Measurements from ENCODE around the gene POFUT2. TPM values are rescaled to one million over a fixed set of nuclear protein-coding genes. Genes with fewer than 3 reads are reported as not detected.
A peak's percentile ranks its signal among the peaks of the same experiment; 100 is the strongest.

The POFUT2 gene
- total and polyA plus RNA-seq, 3 experiments from 2014 or later, result 4.9 to 14.5 (median 13.5) TPM

- Mint-ChIP-seq H3K4me3 (no peak overlapping the region), H3K27ac (no peak overlapping the region), H3K27me3 (peaks cover 1 to 3% of the 10 kb centered on the region in 2 donors), H3K36me3 (no peaks in the 10 kb centered on the region), H3K9me3 (no peaks in the 10 kb centered on the region), H3K4me1 (no peaks in the 10 kb centered on the region)
- CTCF ChIA-PET, result no interaction called here
- Histone ChIP-seq H3K4me1 (ENCODE audit: insufficient read depth, low read length) (no peaks in the 10 kb centered on the region), H3K27me3 (ENCODE audit: insufficient read depth, low read length, poor library complexity, severe bottlenecking) (no peaks in the 10 kb centered on the region), H3K9me3 (ENCODE audit: low read length) (no peaks in the 10 kb centered on the region), H3K27ac (ENCODE audit: low read depth, low read length) (no peak overlapping the region), H3K36me3 (ENCODE audit: insufficient read depth, low read length) (no peaks in the 10 kb centered on the region), H3K4me3 (ENCODE audit: low read length) (no peak overlapping the region)
- POLR2A ChIA-PET, result no interaction called here
- DNase-seq, result peak in 1 of 5 donors; percentile 17
Observed at GRCh38 chr21:45333583-45334121, 46.0 kb upstream of the POFUT2 start.

GRCh38 chr21:45332981-45333582 lies 45.4 kb upstream of the POFUT2 start:
- H3K36me3 ChIP-seq (ENCODE audit: insufficient read depth, low read length), result no peaks in the 10 kb centered on the region
- peak in 1 of 5 donors; percentile 41 for DNase-seq
- H3K4me1 ChIP-seq (ENCODE audit: insufficient read depth, low read length), result no peaks in the 10 kb centered on the region
- H3K27me3 Mint-ChIP-seq, result peaks cover 1 to 3% of the 10 kb centered on the region in 2 donors
- no peak overlapping the region for H3K4me3 Mint-ChIP-seq
- H3K4me1 Mint-ChIP-seq, result no peaks in the 10 kb centered on the region
- H3K9me3 Mint-ChIP-seq, result no peaks in the 10 kb centered on the region
- H3K27ac ChIP-seq (ENCODE audit: low read depth, low read length), result no peak overlapping the region
- CTCF ChIA-PET, result no interaction called here
- H3K27ac Mint-ChIP-seq, result no peak overlapping the region
- H3K27me3 ChIP-seq (ENCODE audit: insufficient read depth, low read length, poor library complexity, severe bottlenecking), result no peaks in the 10 kb centered on the region
- H3K9me3 ChIP-seq (ENCODE audit: low read length), result no peaks in the 10 kb centered on the region
- POLR2A ChIA-PET, result no interaction called here
- no peak overlapping the region for H3K4me3 ChIP-seq (ENCODE audit: low read length)
- H3K36me3 Mint-ChIP-seq, result no peaks in the 10 kb centered on the region

- no peak overlapping the region for H3K4me3 Mint-ChIP-seq
Observed at GRCh38 chr21:45332415-45332814, 44.7 kb upstream of the POFUT2 start.

GRCh38 chr21:45331531-45332147 lies 43.9 kb upstream of the POFUT2 start:
- ChIA-PET POLR2A (no interaction called here), CTCF (no interaction called here)
- H3K27me3 ChIP-seq (ENCODE audit: insufficient read depth, low read length, poor library complexity, severe bottlenecking), result no peaks in the 10 kb centered on the region
- peak in 1 of 5 donors; percentile 34 for DNase-seq
- H3K9me3 ChIP-seq (ENCODE audit: low read length), result no peaks in the 10 kb centered on the region
- peaks cover 1 to 10% of the 10 kb centered on the region in 2 donors for H3K27me3 Mint-ChIP-seq
- H3K36me3 ChIP-seq (ENCODE audit: insufficient read depth, low read length), result no peaks in the 10 kb centered on the region
- H3K36me3 Mint-ChIP-seq, result no peaks in the 10 kb centered on the region
- no peaks in the 10 kb centered on the region for H3K4me1 Mint-ChIP-seq
- no peak overlapping the region for H3K4me3 ChIP-seq (ENCODE audit: low read length)
- no peak overlapping the region for H3K4me3 Mint-ChIP-seq
- no peaks in the 10 kb centered on the region for H3K4me1 ChIP-seq (ENCODE audit: insufficient read depth, low read length)
- H3K27ac ChIP-seq (ENCODE audit: low read depth, low read length), result no peak overlapping the region
- no peaks in the 10 kb centered on the region for H3K9me3 Mint-ChIP-seq
- no peak overlapping the region for H3K27ac Mint-ChIP-seq

More at GRCh38 chr21:45332415-45332814, 44.7 kb upstream of the POFUT2 start:
- Histone ChIP-seq H3K4me3 (ENCODE audit: low read length) (no peak overlapping the region), H3K4me1 (ENCODE audit: insufficient read depth, low read length) (no peaks in the 10 kb centered on the region), H3K9me3 (ENCODE audit: low read length) (no peaks in the 10 kb centered on the region), H3K27me3 (ENCODE audit: insufficient read depth, low read length, poor library complexity, severe bottlenecking) (no peaks in the 10 kb centered on the region), H3K27ac (ENCODE audit: low read depth, low read length) (no peak overlapping the region), H3K36me3 (ENCODE audit: insufficient read depth, low read length) (no peaks in the 10 kb centered on the region)
- H3K27ac Mint-ChIP-seq, result peak overlapping the region in 1 of 8 donors; percentile 14
- H3K9me3 Mint-ChIP-seq, result no peaks in the 10 kb centered on the region
- peaks cover 1 to 3% of the 10 kb centered on the region in 2 donors for H3K27me3 Mint-ChIP-seq
- ChIA-PET POLR2A (no interaction called here), CTCF (no interaction called here)
- no peaks in the 10 kb centered on the region for H3K4me1 Mint-ChIP-seq
- no peak for DNase-seq
- H3K36me3 Mint-ChIP-seq, result no peaks in the 10 kb centered on the region

- H3K9me3 Mint-ChIP-seq, result no peaks in the 10 kb centered on the region
- Histone ChIP-seq H3K36me3 (ENCODE audit: insufficient read depth, low read length) (no peaks in the 10 kb centered on the region), H3K27ac (ENCODE audit: low read depth, low read length) (no peak overlapping the region), H3K4me1 (ENCODE audit: insufficient read depth, low read length) (no peaks in the 10 kb centered on the region), H3K27me3 (ENCODE audit: insufficient read depth, low read length, poor library complexity, severe bottlenecking) (no peaks in the 10 kb centered on the region), H3K4me3 (ENCODE audit: low read length) (no peak overlapping the region), H3K9me3 (ENCODE audit: low read length) (no peaks in the 10 kb centered on the region)
- ChIA-PET POLR2A (no interaction called here), CTCF (no interaction called here)
- H3K36me3 Mint-ChIP-seq, result no peaks in the 10 kb centered on the region
- peaks cover 2 to 7% of the 10 kb centered on the region in 2 donors for H3K27me3 Mint-ChIP-seq
- H3K4me1 Mint-ChIP-seq, result no peaks in the 10 kb centered on the region
- H3K4me3 Mint-ChIP-seq, result no peak overlapping the region
- no peak overlapping the region for H3K27ac Mint-ChIP-seq
- no peak for DNase-seq
Observed at GRCh38 chr21:45330851-45331261, 43.2 kb upstream of the POFUT2 start.

GRCh38 chr21:45330075-45330781 lies 42.5 kb upstream of the POFUT2 start:
- peaks cover 4 to 7% of the 10 kb centered on the region in 2 donors for H3K27me3 Mint-ChIP-seq
- CTCF ChIA-PET, result no interaction called here

GRCh38 chr21:45329261-45330074 lies 41.8 kb upstream of the POFUT2 start:
- Histone ChIP-seq H3K4me3 (ENCODE audit: low read length) (no peak overlapping the region), H3K36me3 (ENCODE audit: insufficient read depth, low read length) (no peaks in the 10 kb centered on the region), H3K9me3 (ENCODE audit: low read length) (no peaks in the 10 kb centered on the region), H3K27ac (ENCODE audit: low read depth, low read length) (no peak overlapping the region), H3K27me3 (ENCODE audit: insufficient read depth, low read length, poor library complexity, severe bottlenecking) (no peaks in the 10 kb centered on the region), H3K4me1 (ENCODE audit: insufficient read depth, low read length) (no peaks in the 10 kb centered on the region)
- Mint-ChIP-seq H3K27me3 (peaks cover 4 to 7% of the 10 kb centered on the region in 2 donors), H3K4me1 (no peaks in the 10 kb centered on the region), H3K36me3 (no peaks in the 10 kb centered on the region), H3K27ac (peak overlapping the region in 1 of 8 donors; percentile 88), H3K4me3 (no peak overlapping the region), H3K9me3 (no peaks in the 10 kb centered on the region)
- ChIA-PET CTCF (no interaction called here), POLR2A (no interaction called here)
- DNase-seq, result no peak

More at GRCh38 chr21:45330075-45330781, 42.5 kb upstream of the POFUT2 start:
- DNase-seq, result no peak
- POLR2A ChIA-PET, result no interaction called here
- Histone ChIP-seq H3K27ac (ENCODE audit: low read depth, low read length) (no peak overlapping the region), H3K4me3 (ENCODE audit: low read length) (no peak overlapping the region), H3K36me3 (ENCODE audit: insufficient read depth, low read length) (no peaks in the 10 kb centered on the region), H3K9me3 (ENCODE audit: low read length) (no peaks in the 10 kb centered on the region), H3K4me1 (ENCODE audit: insufficient read depth, low read length) (no peaks in the 10 kb centered on the region), H3K27me3 (ENCODE audit: insufficient read depth, low read length, poor library complexity, severe bottlenecking) (no peaks in the 10 kb centered on the region)
- Mint-ChIP-seq H3K9me3 (no peaks in the 10 kb centered on the region), H3K27ac (peak overlapping the region in 1 of 8 donors; percentile 88), H3K4me3 (no peak overlapping the region), H3K4me1 (no peaks in the 10 kb centered on the region), H3K36me3 (no peaks in the 10 kb centered on the region)

Measured in CD8-positive, alpha-beta memory T cell (primary cell).